ENCODE data around the gene LPCAT1. TPM values are rescaled to one million over a fixed set of nuclear protein-coding genes. Genes with fewer than 3 reads are reported as not detected.

LPCAT1 gene
- total RNA-seq, 1 donor from 2014 or later = 25.3 TPM

GRCh38 chr5:1538741-1539392 lies 15.1 kb upstream of the LPCAT1 start:
- DNase-seq (ENCODE audit: low read depth) = no peak
- Histone ChIP-seq H3K4me3 (ENCODE audit: low read depth, low read length) (no peak overlapping the region), H3K27me3 (ENCODE audit: control insufficient read depth, insufficient read depth, low read length) (peaks cover 5% of the 10 kb centered on the region), H3K36me3 (ENCODE audit: control insufficient read depth, insufficient read depth, low read length) (no peaks in the 10 kb centered on the region)
- FAIRE-seq = no peak
- no peak for TF ChIP-seq CTCF (IDR thresholded peaks at IDR 0.05; ENCODE audit: insufficient read depth, low read length, severe bottlenecking)

GRCh38 chr5:1538276-1538675 lies 14.5 kb upstream of the LPCAT1 start:
- no peak for TF ChIP-seq CTCF (IDR thresholded peaks at IDR 0.05; ENCODE audit: insufficient read depth, low read length, severe bottlenecking)
- Histone ChIP-seq H3K4me3 (ENCODE audit: low read depth, low read length) (no peak overlapping the region), H3K27me3 (ENCODE audit: control insufficient read depth, insufficient read depth, low read length) (peaks cover 6% of the 10 kb centered on the region), H3K36me3 (ENCODE audit: control insufficient read depth, insufficient read depth, low read length) (no peaks in the 10 kb centered on the region)
- no peak for DNase-seq (ENCODE audit: low read depth)
- FAIRE-seq = no peak

- FAIRE-seq = no peak
- no peak for DNase-seq (ENCODE audit: low read depth)
- no peak for TF ChIP-seq CTCF (IDR thresholded peaks at IDR 0.05; ENCODE audit: insufficient read depth, low read length, severe bottlenecking)
- Histone ChIP-seq H3K4me3 (ENCODE audit: low read depth, low read length) (no peak overlapping the region), H3K36me3 (ENCODE audit: control insufficient read depth, insufficient read depth, low read length) (no peaks in the 10 kb centered on the region), H3K27me3 (ENCODE audit: control insufficient read depth, insufficient read depth, low read length) (peaks cover 6% of the 10 kb centered on the region)
Measured at GRCh38 chr5:1537603-1538154, 13.9 kb upstream of the LPCAT1 start.

GRCh38 chr5:1536871-1537602 lies 13.3 kb upstream of the LPCAT1 start:
- FAIRE-seq (no peak), DNase-seq (ENCODE audit: low read depth) (no peak)
- Histone ChIP-seq H3K36me3 (ENCODE audit: control insufficient read depth, insufficient read depth, low read length) (no peaks in the 10 kb centered on the region), H3K27me3 (ENCODE audit: control insufficient read depth, insufficient read depth, low read length) (peaks cover 6% of the 10 kb centered on the region), H3K4me3 (ENCODE audit: low read depth, low read length) (no peak overlapping the region)
- no peak for TF ChIP-seq CTCF (IDR thresholded peaks at IDR 0.05; ENCODE audit: insufficient read depth, low read length, severe bottlenecking)

- FAIRE-seq = no peak
- Histone ChIP-seq H3K4me3 (ENCODE audit: low read depth, low read length) (no peak overlapping the region), H3K27me3 (ENCODE audit: control insufficient read depth, insufficient read depth, low read length) (peaks cover 6% of the 10 kb centered on the region), H3K36me3 (ENCODE audit: control insufficient read depth, insufficient read depth, low read length) (no peaks in the 10 kb centered on the region)
- no peak for DNase-seq (ENCODE audit: low read depth)
- no peak for TF ChIP-seq CTCF (IDR thresholded peaks at IDR 0.05; ENCODE audit: insufficient read depth, low read length, severe bottlenecking)
Measured at GRCh38 chr5:1536322-1536845, 12.6 kb upstream of the LPCAT1 start.

All from bronchial epithelial cell (primary cell).